Measurements from ENCODE around the gene MSH3.
"Not testable (repeated sequence)": the region's sequence is repeated elsewhere in the genome, so short reads cannot be mapped to it uniquely, and the experiment has no call there.

MSH3 gene

GRCh38 chr5:80711216-80711615 is 56.8 kb downstream of the MSH3 start:
- no peak for DNase-seq

- no peak for DNase-seq
Observed at GRCh38 chr5:80711938-80712337, 57.5 kb downstream of the MSH3 start.

DNA sequence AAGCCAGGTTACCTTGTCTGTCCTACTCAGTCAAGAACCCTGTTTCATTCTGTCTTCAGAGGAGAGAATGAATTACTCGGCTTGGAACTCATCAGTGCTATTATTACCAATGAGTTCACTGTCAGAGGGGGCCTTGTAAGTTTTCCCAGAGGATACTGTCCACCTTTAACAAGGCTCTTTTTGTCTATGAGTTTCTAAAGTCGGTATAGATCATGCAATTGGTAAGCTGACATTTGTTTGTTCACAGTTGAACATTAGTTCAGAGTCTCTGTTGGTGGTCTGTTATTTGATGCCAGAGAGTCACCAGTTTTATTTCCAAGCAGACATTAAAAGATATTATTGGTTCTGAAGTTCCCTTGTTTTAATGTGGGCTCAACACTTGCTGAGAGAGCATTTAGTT is 58.5 kb downstream of the MSH3 start:
- no peak for DNase-seq

GRCh38 chr5:80713631-80714030 is 59.2 kb downstream of the MSH3 start:
- DNase-seq, result no peak

DNA sequence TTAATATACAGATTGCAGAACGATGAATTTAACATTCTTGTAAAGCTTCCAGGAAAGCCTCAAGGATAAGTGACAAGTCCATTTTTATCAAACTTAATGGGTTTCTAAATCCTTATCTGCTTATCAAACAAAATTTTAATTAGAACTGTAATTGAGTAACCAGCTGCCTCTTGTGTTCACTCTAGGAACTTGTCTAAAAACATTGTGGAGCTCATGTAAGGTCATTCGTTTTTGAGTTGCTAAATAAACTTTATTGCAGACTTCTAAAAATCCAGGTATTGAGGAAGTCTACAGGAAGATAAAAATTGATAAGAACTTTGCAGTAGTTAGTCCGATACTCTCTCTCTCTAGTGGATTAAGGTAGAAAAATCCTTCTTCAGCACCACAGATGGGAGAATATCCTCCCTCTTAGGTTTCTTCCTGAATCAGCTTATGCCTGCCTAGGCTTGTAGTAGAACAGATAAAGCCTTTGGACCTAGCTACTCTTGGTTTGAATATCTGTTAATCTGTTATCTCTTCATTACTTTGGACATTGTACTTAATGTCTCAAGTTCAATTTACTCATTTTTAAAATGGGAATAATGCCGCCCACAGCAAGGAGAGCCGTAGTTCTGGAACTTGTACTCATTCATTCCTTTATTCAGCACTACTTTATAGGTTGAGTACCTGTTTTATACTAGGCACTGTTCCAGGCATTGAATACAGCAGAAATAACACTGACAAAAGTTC is 60.3 kb downstream of the MSH3 start:
- DNase-seq, result no peak

- no peak for DNase-seq
Observed at GRCh38 chr5:80715887-80716286, 61.4 kb downstream of the MSH3 start.

DNA sequence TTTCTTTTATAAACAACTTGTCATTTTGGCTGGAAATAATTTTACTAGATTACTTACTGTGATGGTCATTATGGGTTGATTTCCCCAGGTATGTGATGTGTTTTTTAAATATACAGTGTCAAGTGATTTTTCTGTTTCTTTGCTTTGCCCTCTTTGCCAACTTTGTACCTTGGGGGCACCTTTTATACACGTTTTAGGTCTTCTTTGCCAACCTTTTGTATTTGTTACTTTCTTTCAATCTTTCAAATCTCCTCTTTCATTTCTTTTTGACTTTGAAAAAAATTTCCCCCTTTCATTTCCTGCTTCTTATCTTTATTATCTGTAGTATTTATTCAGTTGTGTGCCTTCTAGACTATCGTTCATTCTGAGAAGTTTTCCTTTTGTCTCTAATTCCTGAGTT is 65.7 kb downstream of the MSH3 start:
- DNase-seq, result no peak

GRCh38 chr5:80722916-80723315 is 68.5 kb downstream of the MSH3 start:
- no peak for DNase-seq

DNA sequence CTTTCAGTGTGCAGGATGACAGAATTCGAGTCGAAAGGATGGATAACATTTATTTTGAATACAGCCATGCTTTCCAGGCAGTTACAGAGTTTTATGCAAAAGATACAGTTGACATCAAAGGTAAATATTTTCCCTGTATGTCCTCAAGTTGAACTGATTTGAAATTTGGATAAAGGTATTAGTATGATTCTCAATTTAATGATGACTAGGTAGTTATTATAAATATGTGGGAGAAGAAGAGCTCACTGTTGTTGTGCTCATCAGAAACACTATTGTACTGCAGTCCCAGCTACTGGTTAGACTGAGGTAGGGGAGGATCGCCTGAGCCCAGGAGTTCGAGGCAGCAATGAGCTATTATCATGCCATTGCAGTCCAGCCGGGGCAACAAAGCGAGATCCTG is 71.0 kb downstream of the MSH3 start:
- no peak for DNase-seq

GRCh38 chr5:80736730-80737129 is 82.3 kb downstream of the MSH3 start:
- DNase-seq, result no peak

DNA sequence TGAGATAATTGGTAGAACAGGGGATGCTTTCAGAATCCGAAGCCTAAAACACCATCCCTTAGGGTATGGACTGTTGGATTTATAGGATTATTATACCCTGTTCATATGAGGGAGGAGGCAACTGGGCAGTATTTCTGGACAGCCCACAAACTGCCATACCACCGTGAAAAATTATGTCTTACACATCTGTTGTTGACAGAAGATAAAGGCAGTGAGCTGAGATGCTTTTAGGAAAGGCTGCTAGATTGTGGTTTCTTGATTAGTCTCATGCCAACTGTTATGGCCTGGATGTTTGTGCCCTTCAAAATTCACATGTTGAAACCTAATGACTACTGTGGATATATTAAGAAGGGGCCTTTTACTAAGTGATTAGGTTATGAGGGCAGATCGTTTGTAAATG is 84.0 kb downstream of the MSH3 start:
- no peak for DNase-seq

- DNase-seq, result no peak
Observed at GRCh38 chr5:80739057-80739456, 84.6 kb downstream of the MSH3 start.

GRCh38 chr5:80739496-80739895 is 85.0 kb downstream of the MSH3 start:
- DNase-seq, result no peak

DNA sequence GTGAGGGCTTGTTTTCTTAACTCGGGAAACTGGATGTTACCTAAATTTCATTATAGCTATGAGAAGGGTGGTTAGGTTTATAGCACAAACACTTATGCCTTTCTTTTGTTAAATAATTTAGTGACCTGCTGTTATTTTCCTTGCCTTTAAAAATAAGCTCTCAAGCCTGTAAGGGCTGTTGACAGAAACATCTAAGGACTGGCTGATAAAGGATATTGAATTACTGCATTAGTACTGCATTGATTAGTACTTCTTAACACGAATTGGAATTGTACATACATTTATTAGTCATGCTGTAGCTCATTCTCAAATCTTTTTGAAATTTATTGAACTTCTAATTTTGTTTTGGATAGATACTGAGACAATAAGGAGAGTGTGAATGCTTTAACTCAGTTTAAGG is 85.4 kb downstream of the MSH3 start:
- no peak for DNase-seq

- not testable (repeated sequence) for DNase-seq
Observed at GRCh38 chr5:80740488-80740887, 86.0 kb downstream of the MSH3 start.

DNA sequence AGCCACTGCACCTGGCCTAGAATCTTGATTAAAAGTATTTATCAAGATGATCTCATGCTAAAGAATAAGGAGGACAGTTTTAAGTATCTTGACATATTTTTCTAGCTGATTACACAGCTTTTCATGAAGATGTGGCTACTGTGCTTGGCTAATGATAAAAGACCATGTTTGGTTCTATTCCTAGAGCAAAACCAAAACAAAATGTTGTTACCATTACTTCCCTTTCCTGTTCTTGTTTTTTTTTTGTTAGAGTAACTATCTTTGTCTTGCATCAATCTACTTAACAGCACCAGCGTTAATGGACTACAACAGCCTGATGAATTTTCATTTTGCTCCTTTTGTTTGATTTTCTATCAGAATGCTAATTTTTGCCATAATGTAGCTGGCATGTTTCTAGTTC is 86.5 kb downstream of the MSH3 start:
- DNase-seq, result no peak

- no peak for DNase-seq
Observed at GRCh38 chr5:80744149-80744548, 89.7 kb downstream of the MSH3 start.

GRCh38 chr5:80745490-80745889 is 91.0 kb downstream of the MSH3 start:
- DNase-seq, result no peak

- no peak for DNase-seq
Observed at GRCh38 chr5:80747922-80748321, 93.5 kb downstream of the MSH3 start.

- no peak for DNase-seq
Observed at GRCh38 chr5:80752427-80752826, 98.0 kb downstream of the MSH3 start.

GRCh38 chr5:80753712-80754111 is 99.3 kb downstream of the MSH3 start:
- DNase-seq, result no peak

GRCh38 chr5:80754900-80755299 is 100.4 kb downstream of the MSH3 start:
- DNase-seq, result no peak

DNA sequence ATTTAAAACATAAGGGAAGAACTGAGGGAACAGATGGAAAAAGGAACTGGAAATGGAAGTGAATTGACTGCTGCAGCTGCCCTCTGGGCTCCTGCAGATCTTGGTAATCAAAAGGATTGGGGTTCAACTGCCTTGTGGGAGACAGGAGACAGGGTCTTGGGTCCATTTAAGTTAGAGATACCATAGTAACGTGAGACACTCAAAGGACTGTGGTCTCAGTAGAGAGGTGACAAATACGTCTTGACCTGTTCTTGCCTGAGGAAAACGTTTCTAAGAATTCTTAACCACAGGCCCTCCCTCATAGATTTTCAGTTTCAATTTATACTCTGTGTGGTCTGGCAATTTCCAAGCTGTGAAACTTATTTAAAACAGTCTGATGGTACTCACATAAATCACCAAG is 101.2 kb downstream of the MSH3 start:
- DNase-seq, result no peak

- no peak for DNase-seq
Observed at GRCh38 chr5:80756292-80756691, 101.8 kb downstream of the MSH3 start.

DNA sequence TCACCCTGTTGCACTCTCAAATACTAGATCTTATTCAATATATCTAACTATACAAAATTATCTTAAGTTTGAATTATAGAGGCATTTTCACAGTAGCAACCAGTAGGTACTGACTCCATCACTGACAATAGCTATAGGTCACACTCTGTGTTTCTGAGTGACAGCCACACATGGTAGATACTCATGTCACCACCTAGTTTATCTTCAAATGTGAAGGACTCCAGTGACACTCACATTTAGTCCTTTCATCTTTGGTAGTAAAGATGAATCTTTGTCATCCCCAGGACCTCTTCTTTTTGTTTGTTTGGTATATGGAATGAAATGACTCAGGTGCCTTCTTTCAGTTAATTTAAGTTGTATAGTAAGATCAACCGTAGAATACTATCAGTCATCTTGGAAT is 102.8 kb downstream of the MSH3 start:
- DNase-seq, result no peak

All from NCI-H1105 (cell line).